Osteocyte (in vitro differentiated cells): ENCODE measurements around the gene MARCKSL1. TPM values are rescaled to one million over a fixed set of nuclear protein-coding genes. Genes with fewer than 3 reads are reported as not detected.

Experiments
- DNase-seq: peaks from one replicate; pipeline ENCODE4 v3.0.0; 2021; ENCODE audit warnings: mixed read lengths; ENCODE audit not compliant: unreplicated experiment; ENCODE audit errors: extremely low spot score
- H3K27ac Mint-ChIP-seq: one replicate; pipeline ENCODE4 v1.8.0; 2021; ENCODE audit warnings: mild to moderate bottlenecking, mixed read lengths; ENCODE audit not compliant: unreplicated experiment
- H3K27me3 Mint-ChIP-seq: one replicate; pipeline ENCODE4 v1.8.0; 2021; ENCODE audit warnings: mixed read lengths; ENCODE audit not compliant: unreplicated experiment
- H3K36me3 Mint-ChIP-seq: one replicate; pipeline ENCODE4 v1.8.0; 2021; ENCODE audit warnings: mixed read lengths; ENCODE audit not compliant: unreplicated experiment
- H3K4me1 Mint-ChIP-seq: one replicate; pipeline ENCODE4 v1.8.0; 2021; ENCODE audit warnings: mixed read lengths; ENCODE audit not compliant: unreplicated experiment
- H3K4me3 Mint-ChIP-seq: one replicate; pipeline ENCODE4 v1.8.0; 2021; ENCODE audit warnings: mild to moderate bottlenecking, moderate library complexity, mixed read lengths; ENCODE audit not compliant: unreplicated experiment
- H3K9me3 Mint-ChIP-seq: one replicate; pipeline ENCODE4 v1.8.0; 2021; ENCODE audit warnings: mixed read lengths; ENCODE audit not compliant: unreplicated experiment
- CTCF ChIP-seq: fragments of 200-600 bp; sonication (generic); IDR thresholded peaks from 2 replicates; pipeline ENCODE4 v1.5.0; 2021; ENCODE audit warnings: antibody characterized with exemption, mild to moderate bottlenecking, moderate library complexity
- total RNA-seq: library from RNA; stranded (reverse); gene quantifications from 2 replicates; pipeline ENCODE4 v1.2.1, GENCODE V29; 2021

The MARCKSL1 gene
- total RNA-seq, 1 donor from 2014 or later: 169 TPM

DNA sequence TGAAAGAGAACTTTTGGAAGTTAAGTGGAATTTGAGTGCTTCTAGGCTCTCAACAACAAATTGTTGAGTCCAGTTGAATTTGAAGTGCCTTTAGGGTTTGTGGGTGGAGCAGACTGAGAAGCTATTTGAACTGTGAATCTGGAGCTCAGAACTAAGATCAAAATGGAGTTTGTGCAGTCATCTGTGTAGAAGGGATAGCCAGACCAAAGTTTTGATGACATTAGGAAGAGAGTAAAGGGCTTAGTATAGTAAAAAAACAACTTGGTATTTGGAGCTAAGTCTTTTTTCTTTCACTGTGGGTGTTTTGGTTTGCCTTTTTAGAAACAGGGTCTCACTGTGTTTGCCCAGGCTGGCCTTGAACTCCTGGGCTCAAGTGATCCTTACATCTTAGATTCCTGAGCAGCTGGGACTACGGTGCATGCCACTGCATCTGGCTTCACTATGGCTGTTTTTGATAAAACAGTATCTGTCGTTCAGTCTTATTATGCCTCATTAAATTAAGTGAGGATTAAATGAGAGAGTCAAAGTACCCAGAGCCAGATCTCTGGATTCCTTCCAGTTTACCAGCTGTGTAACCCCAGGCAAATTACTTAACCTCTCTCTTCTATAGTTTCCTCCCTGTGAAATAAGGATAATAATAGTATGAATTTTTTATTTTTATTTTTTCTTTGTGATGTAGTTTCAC lies 24.2 kb downstream of the MARCKSL1 start:
- Mint-ChIP-seq H3K36me3 (peaks cover 10% of the 10 kb centered on the region), H3K4me3 (no peak overlapping the region), H3K4me1 (peaks cover 31% of the 10 kb centered on the region), H3K27me3 (no peaks in the 10 kb centered on the region), H3K27ac (peak overlapping the region; percentile 9), H3K9me3 (no peaks in the 10 kb centered on the region)
- no peak for DNase-seq
- TF ChIP-seq CTCF: no peak

- H3K4me1 Mint-ChIP-seq: peaks cover 28% of the 10 kb centered on the region
- peaks cover 16% of the 10 kb centered on the region for H3K36me3 Mint-ChIP-seq
- H3K4me3 Mint-ChIP-seq: no peak overlapping the region
- H3K27ac Mint-ChIP-seq: peak overlapping the region; percentile 14
- no peaks in the 10 kb centered on the region for H3K27me3 Mint-ChIP-seq
- H3K9me3 Mint-ChIP-seq: peaks cover 3% of the 10 kb centered on the region
- no peak for DNase-seq
- TF ChIP-seq CTCF: no peak
Measured at GRCh38 chr1:32309960-32310359, 26.1 kb downstream of the MARCKSL1 start.

DNA sequence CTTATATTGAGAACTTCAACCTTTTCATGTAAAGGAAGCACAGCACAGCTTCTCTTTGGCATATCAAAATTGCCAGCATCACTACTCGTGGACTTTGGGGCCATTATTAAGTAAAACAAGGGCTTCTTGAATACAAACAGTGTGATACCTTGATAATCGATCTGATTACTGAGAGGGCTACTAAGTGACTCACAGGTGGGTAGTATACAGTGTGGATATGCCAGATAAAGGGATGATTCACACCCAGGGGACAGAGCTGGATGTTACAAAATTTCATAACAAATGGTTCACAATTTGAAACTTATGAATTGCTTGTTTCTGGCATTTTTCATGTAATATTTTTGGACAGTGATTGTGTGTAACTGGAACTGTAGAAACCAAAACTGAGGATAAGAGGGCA lies 28.7 kb downstream of the MARCKSL1 start:
- Mint-ChIP-seq H3K27me3 (no peaks in the 10 kb centered on the region), H3K4me3 (no peak overlapping the region)
- DNase-seq: no peak

GRCh38 chr1:32305310-32305709 lies 30.7 kb downstream of the MARCKSL1 start:
- DNase-seq: no peak
- Mint-ChIP-seq H3K4me3 (no peak overlapping the region), H3K27ac (no peak overlapping the region), H3K27me3 (no peaks in the 10 kb centered on the region), H3K9me3 (peaks cover 3% of the 10 kb centered on the region), H3K4me1 (peaks cover 12% of the 10 kb centered on the region), H3K36me3 (peaks cover 31% of the 10 kb centered on the region)
- no peak for TF ChIP-seq CTCF

More for the DNA sequence above, 28.7 kb downstream of the MARCKSL1 start:
- H3K36me3 Mint-ChIP-seq: peaks cover 29% of the 10 kb centered on the region
- H3K9me3 Mint-ChIP-seq: peaks cover 3% of the 10 kb centered on the region
- TF ChIP-seq CTCF: no peak
- H3K4me1 Mint-ChIP-seq: peaks cover 26% of the 10 kb centered on the region
- no peak overlapping the region for H3K27ac Mint-ChIP-seq

GRCh38 chr1:32303997-32304622 lies 31.9 kb downstream of the MARCKSL1 start:
- Mint-ChIP-seq H3K36me3 (peaks cover 30% of the 10 kb centered on the region), H3K4me1 (peaks cover 3% of the 10 kb centered on the region), H3K27ac (no peak overlapping the region), H3K4me3 (no peak overlapping the region), H3K27me3 (no peaks in the 10 kb centered on the region), H3K9me3 (peaks cover 3% of the 10 kb centered on the region)
- DNase-seq: no peak
- TF ChIP-seq CTCF: no peak
